Measurements from ENCODE around the gene CCL28. TPM values are rescaled to one million over a fixed set of nuclear protein-coding genes. Genes with fewer than 3 reads are reported as not detected.

The CCL28 gene
- total RNA-seq, 1 experiment from 2014 or later, result 1.4 TPM

DNA sequence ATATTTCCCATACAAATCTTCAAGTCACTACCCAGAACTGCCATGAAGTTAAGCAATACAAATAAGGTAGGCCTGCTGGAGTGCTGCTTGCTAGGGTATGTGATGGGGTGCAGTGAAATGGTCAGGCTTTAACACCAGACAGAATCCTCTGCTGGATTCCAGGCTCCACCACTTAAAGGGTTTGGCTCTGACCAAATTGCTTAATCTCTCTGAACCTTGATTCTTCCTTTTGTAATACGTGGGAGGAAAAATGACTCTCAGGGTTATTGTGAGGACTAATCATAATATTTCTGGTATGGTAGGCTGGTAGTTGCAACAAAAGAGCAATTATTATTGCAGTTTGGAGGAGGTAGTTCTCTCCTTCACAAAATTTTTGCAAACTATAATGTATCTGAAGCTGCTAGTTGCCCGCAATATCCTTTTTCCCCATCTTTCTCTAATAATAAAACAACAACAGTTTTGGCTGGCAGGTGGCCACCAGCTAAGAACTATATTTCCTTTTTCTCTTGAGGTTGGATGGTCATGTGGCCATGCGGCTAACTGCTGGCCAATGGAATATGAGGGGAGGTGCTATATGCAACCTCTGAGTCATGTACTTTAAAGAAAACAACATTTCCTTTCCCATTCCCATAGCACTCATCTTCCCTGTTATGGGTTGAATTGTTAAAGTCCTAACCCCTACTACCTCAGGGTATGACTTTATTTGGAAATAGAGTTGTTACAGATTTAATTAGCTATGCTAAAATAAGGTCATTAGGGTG lies 44.1 kb downstream of the CCL28 start (continued):
- TF ChIP-seq, protein P1, sequence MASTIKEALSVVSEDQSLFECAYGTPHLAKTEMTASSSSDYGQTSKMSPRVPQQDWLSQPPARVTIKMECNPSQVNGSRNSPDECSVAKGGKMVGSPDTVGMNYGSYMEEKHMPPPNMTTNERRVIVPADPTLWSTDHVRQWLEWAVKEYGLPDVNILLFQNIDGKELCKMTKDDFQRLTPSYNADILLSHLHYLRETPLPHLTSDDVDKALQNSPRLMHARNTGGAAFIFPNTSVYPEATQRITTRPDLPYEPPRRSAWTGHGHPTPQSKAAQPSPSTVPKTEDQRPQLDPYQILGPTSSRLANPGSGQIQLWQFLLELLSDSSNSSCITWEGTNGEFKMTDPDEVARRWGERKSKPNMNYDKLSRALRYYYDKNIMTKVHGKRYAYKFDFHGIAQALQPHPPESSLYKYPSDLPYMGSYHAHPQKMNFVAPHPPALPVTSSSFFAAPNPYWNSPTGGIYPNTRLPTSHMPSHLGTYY (CRISPR knock-in tag; IDR thresholded peaks at IDR 0.05), result no peak
- no peak for TF ChIP-seq E2F4 (CRISPR knock-in tag; IDR thresholded peaks at IDR 0.05; ENCODE audit: borderline replicate concordance, low read depth)
- TF ChIP-seq, protein P2, sequence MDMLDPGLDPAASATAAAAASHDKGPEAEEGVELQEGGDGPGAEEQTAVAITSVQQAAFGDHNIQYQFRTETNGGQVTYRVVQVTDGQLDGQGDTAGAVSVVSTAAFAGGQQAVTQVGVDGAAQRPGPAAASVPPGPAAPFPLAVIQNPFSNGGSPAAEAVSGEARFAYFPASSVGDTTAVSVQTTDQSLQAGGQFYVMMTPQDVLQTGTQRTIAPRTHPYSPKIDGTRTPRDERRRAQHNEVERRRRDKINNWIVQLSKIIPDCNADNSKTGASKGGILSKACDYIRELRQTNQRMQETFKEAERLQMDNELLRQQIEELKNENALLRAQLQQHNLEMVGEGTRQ (CRISPR knock-in tag; IDR thresholded peaks at IDR 0.05), result no peak

GRCh38 chr5:43367453-43367852 lies 44.7 kb downstream of the CCL28 start:
- ATAC-seq (no peak), DNase-seq (ENCODE audit: low spot score) (no peak)
- H3K27me3 Mint-ChIP-seq (ENCODE audit: low read depth), result peaks cover 16% of the 10 kb centered on the region
- peaks cover 22% of the 10 kb centered on the region for H3K36me3 Mint-ChIP-seq
- no peak overlapping the region for H3K27ac Mint-ChIP-seq
- peaks cover 61% of the 10 kb centered on the region for H3K9me3 Mint-ChIP-seq
- H3K4me3 Mint-ChIP-seq, result no peak overlapping the region
- H3K4me1 Mint-ChIP-seq, result no peaks in the 10 kb centered on the region
- ChIA-PET CTCF (no interaction called here), POLR2A (no interaction called here)
- TF ChIP-seq CREM (CRISPR knock-in tag; IDR thresholded peaks at IDR 0.05), result no peak
- TF ChIP-seq ZNF671 (CRISPR knock-in tag; IDR thresholded peaks at IDR 0.05), result no peak
- TF ChIP-seq FOXJ3 (CRISPR knock-in tag; IDR thresholded peaks at IDR 0.05; ENCODE audit: borderline replicate concordance), result no peak
- TF ChIP-seq PRRX2 (CRISPR knock-in tag; IDR thresholded peaks at IDR 0.05), result no peak
- TF ChIP-seq, protein P3, sequence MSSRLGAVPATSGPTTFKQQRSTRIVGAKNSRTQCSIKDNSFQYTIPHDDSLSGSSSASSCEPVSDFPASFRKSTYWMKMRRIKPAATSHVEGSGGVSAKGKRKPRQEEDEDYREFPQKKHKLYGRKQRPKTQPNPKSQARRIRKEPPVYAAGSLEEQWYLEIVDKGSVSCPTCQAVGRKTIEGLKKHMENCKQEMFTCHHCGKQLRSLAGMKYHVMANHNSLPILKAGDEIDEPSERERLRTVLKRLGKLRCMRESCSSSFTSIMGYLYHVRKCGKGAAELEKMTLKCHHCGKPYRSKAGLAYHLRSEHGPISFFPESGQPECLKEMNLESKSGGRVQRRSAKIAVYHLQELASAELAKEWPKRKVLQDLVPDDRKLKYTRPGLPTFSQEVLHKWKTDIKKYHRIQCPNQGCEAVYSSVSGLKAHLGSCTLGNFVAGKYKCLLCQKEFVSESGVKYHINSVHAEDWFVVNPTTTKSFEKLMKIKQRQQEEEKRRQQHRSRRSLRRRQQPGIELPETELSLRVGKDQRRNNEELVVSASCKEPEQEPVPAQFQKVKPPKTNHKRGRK (CRISPR knock-in tag; IDR thresholded peaks at IDR 0.05; ENCODE audit: borderline replicate concordance), result no peak
- TF ChIP-seq CTCF (IDR thresholded peaks at IDR 0.05), result no peak
- TF ChIP-seq, protein P4, sequence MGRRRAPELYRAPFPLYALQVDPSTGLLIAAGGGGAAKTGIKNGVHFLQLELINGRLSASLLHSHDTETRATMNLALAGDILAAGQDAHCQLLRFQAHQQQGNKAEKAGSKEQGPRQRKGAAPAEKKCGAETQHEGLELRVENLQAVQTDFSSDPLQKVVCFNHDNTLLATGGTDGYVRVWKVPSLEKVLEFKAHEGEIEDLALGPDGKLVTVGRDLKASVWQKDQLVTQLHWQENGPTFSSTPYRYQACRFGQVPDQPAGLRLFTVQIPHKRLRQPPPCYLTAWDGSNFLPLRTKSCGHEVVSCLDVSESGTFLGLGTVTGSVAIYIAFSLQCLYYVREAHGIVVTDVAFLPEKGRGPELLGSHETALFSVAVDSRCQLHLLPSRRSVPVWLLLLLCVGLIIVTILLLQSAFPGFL (CRISPR knock-in tag; IDR thresholded peaks at IDR 0.05; ENCODE audit: borderline replicate concordance), result no peak
- no peak for TF ChIP-seq IRF2 (CRISPR knock-in tag; IDR thresholded peaks at IDR 0.05; ENCODE audit: borderline replicate concordance, low read depth)
- TF ChIP-seq NR2C2 (CRISPR knock-in tag; IDR thresholded peaks at IDR 0.05), result no peak
- TF ChIP-seq SMAD4 (CRISPR knock-in tag; IDR thresholded peaks at IDR 0.05), result no peak
- no peak for TF ChIP-seq NFYB (CRISPR knock-in tag; conservative IDR thresholded peaks at IDR 0.05; ENCODE audit: low read depth)
- no peak for TF ChIP-seq TP53 (CRISPR knock-in tag; IDR thresholded peaks at IDR 0.05)
- TF ChIP-seq ATF2 (CRISPR knock-in tag; IDR thresholded peaks at IDR 0.05; ENCODE audit: borderline replicate concordance, low read depth), result no peak
- no peak for TF ChIP-seq SP1 (CRISPR knock-in tag; conservative IDR thresholded peaks at IDR 0.05)
- TF ChIP-seq, protein P5, sequence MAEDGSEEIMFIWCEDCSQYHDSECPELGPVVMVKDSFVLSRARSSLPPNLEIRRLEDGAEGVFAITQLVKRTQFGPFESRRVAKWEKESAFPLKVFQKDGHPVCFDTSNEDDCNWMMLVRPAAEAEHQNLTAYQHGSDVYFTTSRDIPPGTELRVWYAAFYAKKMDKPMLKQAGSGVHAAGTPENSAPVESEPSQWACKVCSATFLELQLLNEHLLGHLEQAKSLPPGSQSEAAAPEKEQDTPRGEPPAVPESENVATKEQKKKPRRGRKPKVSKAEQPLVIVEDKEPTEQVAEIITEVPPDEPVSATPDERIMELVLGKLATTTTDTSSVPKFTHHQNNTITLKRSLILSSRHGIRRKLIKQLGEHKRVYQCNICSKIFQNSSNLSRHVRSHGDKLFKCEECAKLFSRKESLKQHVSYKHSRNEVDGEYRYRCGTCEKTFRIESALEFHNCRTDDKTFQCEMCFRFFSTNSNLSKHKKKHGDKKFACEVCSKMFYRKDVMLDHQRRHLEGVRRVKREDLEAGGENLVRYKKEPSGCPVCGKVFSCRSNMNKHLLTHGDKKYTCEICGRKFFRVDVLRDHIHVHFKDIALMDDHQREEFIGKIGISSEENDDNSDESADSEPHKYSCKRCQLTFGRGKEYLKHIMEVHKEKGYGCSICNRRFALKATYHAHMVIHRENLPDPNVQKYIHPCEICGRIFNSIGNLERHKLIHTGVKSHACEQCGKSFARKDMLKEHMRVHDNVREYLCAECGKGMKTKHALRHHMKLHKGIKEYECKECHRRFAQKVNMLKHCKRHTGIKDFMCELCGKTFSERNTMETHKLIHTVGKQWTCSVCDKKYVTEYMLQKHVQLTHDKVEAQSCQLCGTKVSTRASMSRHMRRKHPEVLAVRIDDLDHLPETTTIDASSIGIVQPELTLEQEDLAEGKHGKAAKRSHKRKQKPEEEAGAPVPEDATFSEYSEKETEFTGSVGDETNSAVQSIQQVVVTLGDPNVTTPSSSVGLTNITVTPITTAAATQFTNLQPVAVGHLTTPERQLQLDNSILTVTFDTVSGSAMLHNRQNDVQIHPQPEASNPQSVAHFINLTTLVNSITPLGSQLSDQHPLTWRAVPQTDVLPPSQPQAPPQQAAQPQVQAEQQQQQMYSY (CRISPR knock-in tag; IDR thresholded peaks at IDR 0.05), result no peak
- TF ChIP-seq STAT6 (CRISPR knock-in tag; conservative IDR thresholded peaks at IDR 0.05; ENCODE audit: low read depth), result no peak

Measured in WTC11 (cell line).